SK-N-SH treated with all-trans-retinoic acid at 6 μM for 48 hours (cell line): ENCODE data around the gene VGF.
A peak's percentile ranks its signal among the peaks of the same experiment; 100 is the strongest.

Source experiments
- ATAC-seq: fragments of 200-7000 bp; cut with Tn5 transposase; 3 replicates; pipeline ENCODE4 v1.9.1; 2020; ENCODE audit warnings: mild to moderate bottlenecking, moderate library complexity
- ARNTL ChIP-seq: fragments of 450-650 bp; formaldehyde crosslinking; IDR thresholded peaks from 2 replicates; pipeline ENCODE4 v1.5.0; 2020; ENCODE audit warnings: low read depth, mild to moderate bottlenecking, moderate library complexity, borderline replicate concordance
- BACH2 ChIP-seq: fragments of 250-450 bp; sonication (Bioruptor Pico); IDR thresholded peaks from 2 replicates; pipeline ENCODE4 v1.9.0; 2021; ENCODE audit warnings: mild to moderate bottlenecking, borderline replicate concordance
- CSDC2 ChIP-seq: fragments of 250-450 bp; sonication (Bioruptor Pico); IDR thresholded peaks from 2 replicates; pipeline ENCODE4 v1.5.0; 2020; ENCODE audit warnings: mild to moderate bottlenecking, moderate library complexity
- CSRNP3 ChIP-seq: fragments of 250-450 bp; sonication (Bioruptor Pico); IDR thresholded peaks from 2 replicates; pipeline ENCODE4 v1.5.1; 2021; ENCODE audit warnings: mild to moderate bottlenecking, moderate library complexity
- ESRRG ChIP-seq: fragments of 250-450 bp; sonication (Bioruptor Pico); IDR thresholded peaks from 2 replicates; pipeline ENCODE4 v1.6.1; 2021; ENCODE audit warnings: mild to moderate bottlenecking
- GLIS3 ChIP-seq: fragments of 250-450 bp; sonication (Bioruptor Pico); IDR thresholded peaks from 2 replicates; pipeline ENCODE4 v1.5.0; 2020; ENCODE audit warnings: mild to moderate bottlenecking, moderate library complexity
- PATZ1 ChIP-seq: fragments of 250-450 bp; sonication (Bioruptor Pico); IDR thresholded peaks from 2 replicates; pipeline ENCODE4 v1.8.0; 2020; ENCODE audit warnings: mild to moderate bottlenecking, moderate library complexity, borderline replicate concordance
- RARB ChIP-seq: fragments of 250-450 bp; sonication (Bioruptor Pico); IDR thresholded peaks from 2 replicates; pipeline ENCODE4 v1.8.0; 2021; ENCODE audit warnings: mild to moderate bottlenecking, moderate library complexity
- SNAI2 ChIP-seq: fragments of 250-450 bp; sonication (Bioruptor Pico); IDR thresholded peaks from 2 replicates; pipeline ENCODE4 v1.5.0; 2020; ENCODE audit warnings: mild to moderate bottlenecking, moderate library complexity
- TCF4 ChIP-seq: fragments of 250-450 bp; sonication (Bioruptor Pico); IDR thresholded peaks from 2 replicates; pipeline ENCODE4 v1.8.0; 2021; ENCODE audit warnings: mild to moderate bottlenecking, moderate library complexity, borderline replicate concordance
- TSHZ2 ChIP-seq: fragments of 250-450 bp; sonication (Bioruptor Pico); IDR thresholded peaks from 2 replicates; pipeline ENCODE4 v1.5.0; 2020; ENCODE audit warnings: mild to moderate bottlenecking, moderate library complexity
- ZC3H10 ChIP-seq: fragments of 250-450 bp; sonication (Bioruptor Pico); IDR thresholded peaks from 2 replicates; pipeline ENCODE4 v1.5.1; 2021; ENCODE audit warnings: mild to moderate bottlenecking, moderate library complexity
- ZFP30 ChIP-seq: fragments of 450-650 bp; formaldehyde crosslinking; IDR thresholded peaks from 2 replicates; pipeline ENCODE4 v1.5.0; 2022; ENCODE audit warnings: mild to moderate bottlenecking, moderate library complexity
- ZNF70 ChIP-seq: fragments of 450-650 bp; formaldehyde crosslinking; IDR thresholded peaks from 2 replicates; pipeline ENCODE4 v1.5.0; 2020; ENCODE audit warnings: mild to moderate bottlenecking, moderate library complexity

The VGF gene

GRCh38 chr7:101169110-101169837 lies 3.9 kb upstream of the VGF start:
- peak; percentile 2 for ATAC-seq

GRCh38 chr7:101168412-101169049 lies 3.2 kb upstream of the VGF start:
- no peak; the same call in 2 of the 3 replicates for ATAC-seq
- TF ChIP-seq PATZ1 (CRISPR knock-in tag) (0 out of 2 replicates have a peak, but pooled peaks have one; percentile 59), CSRNP3 (CRISPR knock-in tag) (no peak), TCF4 (CRISPR knock-in tag) (no peak), SNAI2 (CRISPR knock-in tag) (no peak)

More at GRCh38 chr7:101169110-101169837, 3.9 kb upstream of the VGF start:
- TF ChIP-seq ARNTL = no peak
- no peak for TF ChIP-seq ZFP30 (CRISPR knock-in tag)
- TF ChIP-seq TCF4 (CRISPR knock-in tag) = no peak
- TF ChIP-seq CSDC2 (CRISPR knock-in tag) = no peak
- TF ChIP-seq CSRNP3 (CRISPR knock-in tag) = no peak
- no peak for TF ChIP-seq BACH2
- TF ChIP-seq ESRRG (CRISPR knock-in tag) = no peak
- no peak for TF ChIP-seq SNAI2 (CRISPR knock-in tag)
- TF ChIP-seq PATZ1 (CRISPR knock-in tag) = no peak
- TF ChIP-seq, all 23 proteins: peak for 0

GRCh38 chr7:101167645-101168411 lies 2.5 kb upstream of the VGF start:
- TF ChIP-seq RARB (CRISPR knock-in tag) (no peak), GLIS3 (CRISPR knock-in tag) (0 out of 2 replicates have a peak, but pooled peaks have one; percentile 42), TCF4 (CRISPR knock-in tag) (peak; percentile 7; the same call in 1 of the 2 replicates), ARNTL (no peak), BACH2 (no peak), TSHZ2 (no peak), ZC3H10 (CRISPR knock-in tag) (no peak), ZNF70 (CRISPR knock-in tag) (no peak), ESRRG (CRISPR knock-in tag) (no peak)
- ATAC-seq = no peak
